Keratinocyte (primary cell): ENCODE measurements around the gene DESI1. TPM values are rescaled to one million over a fixed set of nuclear protein-coding genes. Genes with fewer than 3 reads are reported as not detected.
A peak's percentile ranks its signal among the peaks of the same experiment; 100 is the strongest.
"Not testable (repeated sequence)": the region's sequence is repeated elsewhere in the genome, so short reads cannot be mapped to it uniquely, and the experiment has no call there.

Experiments used
- DNase-seq: peaks from one replicate; pipeline ENCODE4 v3.0.0-alpha.2; 2011; ENCODE audit warnings: low read depth, missing footprints, low spot score
- FAIRE-seq: peaks from 2 replicates; lab custom pipeline; 2011; peaks lifted over from hg19 to GRCh38; lab: Jason Lieb, UNC
- H2AFZ ChIP-seq: 2 replicates; pipeline ENCODE4 v1.6.0; 2012; ENCODE audit warnings: low read length, control low read depth, inconsistent platforms; ENCODE audit not compliant: control insufficient read depth
- H3K27ac ChIP-seq: 2 replicates; pipeline ENCODE4 v1.5.1; 2011; ENCODE audit warnings: low read length; ENCODE audit not compliant: control insufficient read depth, insufficient read depth
- H3K27me3 ChIP-seq: 3 replicates; pipeline ENCODE4 v1.6.0; 2011; ENCODE audit warnings: low read length; ENCODE audit not compliant: control insufficient read depth, insufficient read depth; ENCODE audit errors: extremely low read depth
- H3K36me3 ChIP-seq, 2 experiments: 2 replicates in 1 of 2; 3 replicates in 1 of 2; pipeline ENCODE4 v1.5.1; 2011; ENCODE audit warnings: low read length in 2 of 2, mild to moderate bottlenecking in 1 of 2; ENCODE audit not compliant: control insufficient read depth in 2 of 2, insufficient read depth in 2 of 2; ENCODE audit errors: extremely low read depth in 1 of 2
- H3K4me1 ChIP-seq: 3 replicates; pipeline ENCODE4 v1.5.1; 2011; ENCODE audit warnings: low read length; ENCODE audit not compliant: control insufficient read depth, insufficient read depth; ENCODE audit errors: extremely low read depth
- H3K4me2 ChIP-seq: 3 replicates; pipeline ENCODE4 v1.6.0; 2011; ENCODE audit warnings: low read depth, low read length; ENCODE audit not compliant: control insufficient read depth, insufficient read depth; ENCODE audit errors: extremely low read depth
- H3K4me3 ChIP-seq, 3 experiments: fragments of 200-600 bp in 1 of 3; sonication (generic) in 1 of 3; 2 replicates in 2 of 3; 3 replicates in 1 of 3; pipeline ENCODE4 v1.5.1; 2011 to 2016; ENCODE audit warnings: low read length in 3 of 3, mild to moderate bottlenecking in 3 of 3, control low read depth in 2 of 3, inconsistent platforms in 1 of 3, low read depth in 1 of 3, mixed read lengths in 1 of 3, mixed run types in 1 of 3, moderate library complexity in 1 of 3; ENCODE audit not compliant: control insufficient read depth in 2 of 3, insufficient read depth in 2 of 3; ENCODE audit errors: extremely low read depth in 1 of 3
- H3K79me2 ChIP-seq: 2 replicates; pipeline ENCODE4 v1.6.0; 2012; ENCODE audit warnings: low read length; ENCODE audit not compliant: control insufficient read depth, insufficient read depth
- H3K9ac ChIP-seq: 3 replicates; pipeline ENCODE4 v1.6.0; 2011; ENCODE audit warnings: low read length; ENCODE audit not compliant: control insufficient read depth, insufficient read depth; ENCODE audit errors: extremely low read depth
- H3K9me1 ChIP-seq: 3 replicates; pipeline ENCODE4 v1.6.0; 2011; ENCODE audit warnings: low read length; ENCODE audit not compliant: control insufficient read depth, insufficient read depth; ENCODE audit errors: extremely low read depth
- H3K9me3 ChIP-seq: 2 replicates; pipeline ENCODE4 v1.5.1; 2012; ENCODE audit warnings: low read depth, low read length; ENCODE audit not compliant: control insufficient read depth
- H4K20me1 ChIP-seq: 3 replicates; pipeline ENCODE4 v1.6.0; 2011; ENCODE audit warnings: low read length; ENCODE audit not compliant: control insufficient read depth, insufficient read depth; ENCODE audit errors: extremely low read depth
- EZH2 ChIP-seq: IDR thresholded peaks from one replicate; pipeline ENCODE4 v1.6.1; 2012; ENCODE audit warnings: inconsistent platforms, mild to moderate bottlenecking, low read length, moderate library complexity
- dilution Hi-C: fragments of 300-500 bp; cut with MboI; formaldehyde crosslinking; loops from one replicate; pipeline ENCODE4 v1.7.0; 2020; ENCODE audit warnings: low sequenced_read_pairs; ENCODE audit not compliant: extremely low pct_ligation_motif_present
- polyA plus RNA-seq, 5 experiments: library from polyadenylated mRNA; depleted of rRNA in 3 of 5; stranded (reverse) in 3 of 5; stranded (forward) in 1 of 5; unstranded in 1 of 5; fragments of >200 nt; gene quantifications; 1 replicate in 1 of 5; 2 replicates in 3 of 5; 3 replicates in 1 of 5; pipeline versions ENCODE4 v1.2.1 to v1.2.3, GENCODE V29; 2011 to 2012; ENCODE audit warnings: missing spikeins in 2 of 5, low read depth in 1 of 5, low replicate concordance in 1 of 5
- TF ChIP-seq, protein P1 (sequence below), 3 experiments: IDR thresholded peaks in 1 of 3; conservative IDR thresholded peaks in 1 of 3; optimal IDR thresholded peaks in 1 of 3; 2 replicates in 2 of 3; 3 replicates in 1 of 3; pipeline versions ENCODE3 to v1.5.1; 2011; ENCODE audit warnings: low read length in 3 of 3, mild to moderate bottlenecking in 3 of 3, moderate library complexity in 2 of 3, control low read depth in 1 of 3, inconsistent platforms in 1 of 3; ENCODE audit not compliant: insufficient read depth in 2 of 3; ENCODE audit errors: extremely low read depth in 1 of 3

The DESI1 gene
- polyA plus RNA-seq, 1 donor (not counting 4 experiments of a cell fraction or from before 2014, with no cell fraction given), result 32.8 TPM

DNA sequence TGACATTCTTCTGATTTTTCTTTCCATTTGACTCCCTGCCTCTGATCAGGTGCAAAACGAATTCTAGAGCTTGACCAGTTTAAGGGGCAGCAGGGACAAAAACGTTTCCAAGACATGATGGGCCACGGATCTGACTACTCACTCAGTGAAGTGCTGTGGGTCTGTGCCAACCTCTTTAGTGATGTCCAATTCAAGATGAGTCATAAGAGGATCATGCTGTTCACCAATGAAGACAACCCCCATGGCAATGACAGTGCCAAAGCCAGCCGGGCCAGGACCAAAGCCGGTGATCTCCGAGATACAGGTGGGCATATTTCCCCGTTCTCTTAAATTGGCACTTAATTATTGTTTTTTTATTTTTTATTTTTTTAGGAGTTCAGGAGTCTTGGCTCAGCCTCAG is 15.6 kb upstream of the DESI1 start:
- no peaks in the 10 kb centered on the region for H3K27me3 ChIP-seq
- H3K79me2 ChIP-seq, result peaks cover 36% of the 10 kb centered on the region
- peaks cover 5% of the 10 kb centered on the region for H4K20me1 ChIP-seq
- no peaks in the 10 kb centered on the region for H3K9me1 ChIP-seq
- H3K27ac ChIP-seq, result peak overlapping the region; percentile 4
- FAIRE-seq (peak; percentile 91), DNase-seq (no peak)
- H3K4me2 ChIP-seq, result no peak overlapping the region
- H3K4me3 ChIP-seq, result no peak overlapping the region
- H3K36me3 ChIP-seq, result peaks cover 25 to 49% of the 10 kb centered on the region in 2 experiments
- H3K9me3 ChIP-seq, result no peaks in the 10 kb centered on the region
- TF ChIP-seq, protein P1, sequence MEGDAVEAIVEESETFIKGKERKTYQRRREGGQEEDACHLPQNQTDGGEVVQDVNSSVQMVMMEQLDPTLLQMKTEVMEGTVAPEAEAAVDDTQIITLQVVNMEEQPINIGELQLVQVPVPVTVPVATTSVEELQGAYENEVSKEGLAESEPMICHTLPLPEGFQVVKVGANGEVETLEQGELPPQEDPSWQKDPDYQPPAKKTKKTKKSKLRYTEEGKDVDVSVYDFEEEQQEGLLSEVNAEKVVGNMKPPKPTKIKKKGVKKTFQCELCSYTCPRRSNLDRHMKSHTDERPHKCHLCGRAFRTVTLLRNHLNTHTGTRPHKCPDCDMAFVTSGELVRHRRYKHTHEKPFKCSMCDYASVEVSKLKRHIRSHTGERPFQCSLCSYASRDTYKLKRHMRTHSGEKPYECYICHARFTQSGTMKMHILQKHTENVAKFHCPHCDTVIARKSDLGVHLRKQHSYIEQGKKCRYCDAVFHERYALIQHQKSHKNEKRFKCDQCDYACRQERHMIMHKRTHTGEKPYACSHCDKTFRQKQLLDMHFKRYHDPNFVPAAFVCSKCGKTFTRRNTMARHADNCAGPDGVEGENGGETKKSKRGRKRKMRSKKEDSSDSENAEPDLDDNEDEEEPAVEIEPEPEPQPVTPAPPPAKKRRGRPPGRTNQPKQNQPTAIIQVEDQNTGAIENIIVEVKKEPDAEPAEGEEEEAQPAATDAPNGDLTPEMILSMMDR (optimal IDR thresholded peaks at IDR 0.05 in 1 of 3, IDR thresholded peaks at IDR 0.05 in 1 of 3, conservative IDR thresholded peaks at IDR 0.05 in 1 of 3; ENCODE audit: extremely low read depth in 1 of 3, insufficient read depth in 2 of 3, low read length in 3 of 3), result no peak
- TF ChIP-seq EZH2, result no peak
- H3K9ac ChIP-seq, result no peak overlapping the region
- dilution Hi-C loops, result no loop called here
- no peak overlapping the region for H2AFZ ChIP-seq
- peaks cover 12% of the 10 kb centered on the region for H3K4me1 ChIP-seq

DNA sequence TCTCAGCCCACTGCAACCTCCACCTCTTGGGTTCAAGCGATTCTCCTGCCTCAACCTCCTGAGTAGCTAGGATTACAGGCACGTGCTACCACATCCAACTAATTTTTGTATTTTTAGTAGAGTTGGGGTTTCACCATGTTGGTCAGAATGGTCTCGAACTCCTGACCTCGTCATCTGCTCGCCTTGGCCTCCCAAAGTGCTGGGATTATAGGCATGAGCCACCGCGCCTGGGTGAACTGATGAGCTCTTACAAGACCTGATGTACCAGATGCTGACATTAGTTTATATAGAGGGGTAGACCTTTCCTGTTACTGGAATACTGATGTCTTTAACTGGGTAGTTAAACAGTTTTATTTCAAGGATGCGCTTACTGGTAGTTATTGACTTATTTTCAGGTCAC is 13.8 kb upstream of the DESI1 start:
- H3K4me2 ChIP-seq, FAIRE-seq, H3K9me3 ChIP-seq, H3K27ac ChIP-seq, H3K9ac ChIP-seq, H4K20me1 ChIP-seq, H2AFZ ChIP-seq, H3K4me3 ChIP-seq, H3K27me3 ChIP-seq, dilution Hi-C loops, H3K9me1 ChIP-seq, DNase-seq: not testable (repeated sequence)
- Histone ChIP-seq H3K79me2 (peaks cover 28% of the 10 kb centered on the region), H3K36me3 (peaks cover 25 to 44% of the 10 kb centered on the region in 2 experiments), H3K4me1 (peaks cover 12% of the 10 kb centered on the region)

DNA sequence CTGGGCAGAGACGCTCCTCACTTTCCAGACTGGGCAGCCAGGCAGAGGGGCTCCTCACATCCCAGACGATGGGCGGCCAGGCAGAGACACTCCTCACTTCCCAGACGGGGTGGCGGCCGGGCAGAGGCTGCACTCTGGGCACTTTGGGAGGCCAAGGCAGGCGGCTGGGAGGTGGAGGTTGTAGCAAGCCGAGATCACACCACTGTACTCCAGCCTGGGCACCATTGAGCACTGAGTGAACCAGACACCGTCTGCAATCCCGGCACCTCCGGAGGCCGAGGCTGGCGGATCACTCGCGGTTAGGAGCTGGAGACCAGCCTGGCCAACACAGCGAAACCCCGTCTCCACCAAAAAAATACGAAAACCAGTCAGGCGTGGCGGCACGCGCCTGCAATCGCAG is 10.8 kb upstream of the DESI1 start:
- H3K9me3 ChIP-seq, H3K4me2 ChIP-seq, dilution Hi-C loops, H3K9ac ChIP-seq, H3K27ac ChIP-seq, H3K4me3 ChIP-seq, H4K20me1 ChIP-seq, H3K27me3 ChIP-seq, FAIRE-seq, H3K9me1 ChIP-seq, H2AFZ ChIP-seq, DNase-seq: not testable (repeated sequence)
- Histone ChIP-seq H3K79me2 (peaks cover 39% of the 10 kb centered on the region), H3K36me3 (peaks cover 24% of the 10 kb centered on the region in 2 experiments), H3K4me1 (peaks cover 11% of the 10 kb centered on the region)

- H3K9me1 ChIP-seq, H4K20me1 ChIP-seq, DNase-seq, H3K4me1 ChIP-seq, H2AFZ ChIP-seq, FAIRE-seq, H3K27me3 ChIP-seq, dilution Hi-C loops, H3K4me2 ChIP-seq, H3K9ac ChIP-seq, H3K4me3 ChIP-seq, H3K9me3 ChIP-seq, H3K27ac ChIP-seq: not testable (repeated sequence)
- Histone ChIP-seq H3K79me2 (peaks cover 41% of the 10 kb centered on the region), H3K36me3 (peaks cover 21 to 23% of the 10 kb centered on the region in 2 experiments)
Observed at GRCh38 chr22:41631115-41631514, 10.3 kb upstream of the DESI1 start.
